NCI-H1105 treated with DMSO at 0.1 percent for 48 hours (cell line): ENCODE measurements around the gene ZNF618.

Experiments
- DNase-seq: peaks from one replicate; lab custom pipeline; 2025; lab: John Stamatoyannopoulos, UW

ZNF618 gene

GRCh38 chr9:113934167-113934828, 58.2 kb downstream of the ZNF618 start:
- DNase-seq: no peak

- DNase-seq: no peak
Measured at GRCh38 chr9:113934829-113935676, 58.9 kb downstream of the ZNF618 start.

- DNase-seq: no peak
Measured at GRCh38 chr9:113935677-113936380, 59.7 kb downstream of the ZNF618 start.

GRCh38 chr9:113940077-113940476, 64.0 kb downstream of the ZNF618 start:
- no peak for DNase-seq

- DNase-seq: no peak
Measured at GRCh38 chr9:113941056-113941455, 64.9 kb downstream of the ZNF618 start.

- DNase-seq: no peak
Measured at GRCh38 chr9:113941526-113941925, 65.4 kb downstream of the ZNF618 start.

- DNase-seq: no peak
Measured at GRCh38 chr9:113943112-113944009, 67.3 kb downstream of the ZNF618 start.

- DNase-seq: no peak
Measured at GRCh38 chr9:113945784-113946183, 69.7 kb downstream of the ZNF618 start.

GRCh38 chr9:113946496-113947115, 70.5 kb downstream of the ZNF618 start:
- no peak for DNase-seq

GRCh38 chr9:113947941-113948340, 71.8 kb downstream of the ZNF618 start:
- no peak for DNase-seq

- DNase-seq: no peak
Measured at GRCh38 chr9:113948891-113949570, 72.9 kb downstream of the ZNF618 start.

GRCh38 chr9:113949571-113950078, 73.5 kb downstream of the ZNF618 start:
- no peak for DNase-seq

- DNase-seq: no peak
Measured at GRCh38 chr9:113950195-113951031, 74.3 kb downstream of the ZNF618 start.

- no peak for DNase-seq
Measured at GRCh38 chr9:113951032-113951372, 74.9 kb downstream of the ZNF618 start.

GRCh38 chr9:113952676-113953075, 76.6 kb downstream of the ZNF618 start:
- no peak for DNase-seq

GRCh38 chr9:113953531-113953930, 77.4 kb downstream of the ZNF618 start:
- DNase-seq: no peak

GRCh38 chr9:113954591-113954990, 78.5 kb downstream of the ZNF618 start:
- DNase-seq: no peak

- no peak for DNase-seq
Measured at GRCh38 chr9:113955076-113955752, 79.1 kb downstream of the ZNF618 start.

GRCh38 chr9:113956901-113957300, 80.8 kb downstream of the ZNF618 start:
- no peak for DNase-seq
